ENCODE data around the gene SPTLC2. TPM values are rescaled to one million over a fixed set of nuclear protein-coding genes. Genes with fewer than 3 reads are reported as not detected.
"Not testable (repeated sequence)": the region's sequence is repeated elsewhere in the genome, so short reads cannot be mapped to it uniquely, and the experiment has no call there.

Gene SPTLC2
- total and polyA plus RNA-seq, 2 of the 13 experiments (the other 11 are each of a cell fraction or from before 2014, with no cell fraction given) = 17.4 to 17.5 TPM

DNA sequence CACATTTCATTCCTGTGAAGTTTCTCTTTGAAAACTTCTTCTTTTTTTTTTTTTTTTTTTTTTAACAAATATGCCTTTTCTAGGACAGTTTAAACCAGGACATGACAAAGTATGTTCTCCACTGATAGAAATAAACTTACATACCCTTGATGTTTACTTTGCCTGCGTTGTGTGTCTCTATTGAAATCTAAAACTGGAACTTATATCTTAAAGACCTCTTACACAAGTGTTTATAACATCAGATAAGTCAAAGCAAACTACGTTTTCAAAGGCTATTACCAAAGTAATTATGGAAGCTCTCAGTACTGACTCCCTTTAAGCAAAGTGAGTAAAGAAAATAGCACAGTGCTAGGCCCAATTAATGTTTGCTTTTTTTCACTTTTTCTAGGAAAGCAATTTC is 87.2 kb downstream of the SPTLC2 start:
- no peak overlapping the region for H3K27ac ChIP-seq (ENCODE audit: extremely low read length, insufficient read depth, low read length)
- in situ Hi-C loops (cut with HindIII; ENCODE audit: extremely low pct_ligation_motif_present, low pct_unique_long_range_greater_than_20kb) (no loop called here), intact Hi-C loops (cut with micrococcal nuclease; ENCODE audit: unreplicated experiment) (no loop called here)
- H3K9ac ChIP-seq (ENCODE audit: insufficient read depth, low read depth, low read length) = no peak overlapping the region
- H3K9me3 ChIP-seq (ENCODE audit: low read length) = no peaks in the 10 kb centered on the region
- H2AFZ ChIP-seq (ENCODE audit: low read length) = no peak overlapping the region
- H3K79me2 ChIP-seq (ENCODE audit: insufficient read depth, low read length) = no peaks in the 10 kb centered on the region
- no peaks in the 10 kb centered on the region for H4K20me1 ChIP-seq (ENCODE audit: insufficient read depth, low read length)
- no TSS peak for BruUV-seq (replicated peaks)
- H3K4me1 ChIP-seq (ENCODE audit: insufficient read depth, low read length) = no peaks in the 10 kb centered on the region
- no peak overlapping the region for H3K4me2 ChIP-seq (ENCODE audit: low read depth, low read length)
- ChIA-PET CTCF (ENCODE audit: low intra/inter-chr PET ratio, low total read pairs) (no interaction called here), POLR2A (no interaction called here)
- no peak overlapping the region for H3K4me3 ChIP-seq (replicated peaks in 1 of 3; ENCODE audit: insufficient read depth in 1 of 3, low read depth in 2 of 3, low read length in 3 of 3)
- TF ChIP-seq MED13 (CRISPR knock-in tag; IDR thresholded peaks at IDR 0.05) (no peak), ZNF337 (CRISPR knock-in tag; IDR thresholded peaks at IDR 0.05; ENCODE audit: borderline replicate concordance, low read depth) (no peak), ZNF496 (CRISPR knock-in tag; IDR thresholded peaks at IDR 0.05; ENCODE audit: insufficient replicate concordance) (no peak), ZFP41 (CRISPR knock-in tag; IDR thresholded peaks at IDR 0.05; ENCODE audit: borderline replicate concordance) (no peak), ZNF225 (CRISPR knock-in tag; IDR thresholded peaks at IDR 0.05) (no peak), ZNF672 (CRISPR knock-in tag; IDR thresholded peaks at IDR 0.05) (no peak), TEAD2 (CRISPR knock-in tag; IDR thresholded peaks at IDR 0.05) (no peak), MEF2D (CRISPR knock-in tag; IDR thresholded peaks at IDR 0.05) (no peak), ZFX (CRISPR knock-in tag; IDR thresholded peaks at IDR 0.05; ENCODE audit: low read depth) (no peak)
- DNase-seq (ENCODE audit: low spot score) (no peak), FAIRE-seq (no peak), ATAC-seq (no peak)
- no peaks in the 10 kb centered on the region for H3K27me3 ChIP-seq (ENCODE audit: control insufficient read depth in 1 of 2, insufficient read depth in 2 of 2, low read length in 2 of 2)
- H3K36me3 ChIP-seq (replicated peaks in 1 of 2; ENCODE audit: control insufficient read depth in 1 of 2, insufficient read depth in 2 of 2, low read length in 2 of 2) = peaks cover 0 to 8% of the 10 kb centered on the region in 2 experiments; a peak in 1 of 5 replicates
- WGBS (ENCODE audit: low lambda C conversion rate) = 90% methylated on average over 2 of the region's 2 CpGs

DNA sequence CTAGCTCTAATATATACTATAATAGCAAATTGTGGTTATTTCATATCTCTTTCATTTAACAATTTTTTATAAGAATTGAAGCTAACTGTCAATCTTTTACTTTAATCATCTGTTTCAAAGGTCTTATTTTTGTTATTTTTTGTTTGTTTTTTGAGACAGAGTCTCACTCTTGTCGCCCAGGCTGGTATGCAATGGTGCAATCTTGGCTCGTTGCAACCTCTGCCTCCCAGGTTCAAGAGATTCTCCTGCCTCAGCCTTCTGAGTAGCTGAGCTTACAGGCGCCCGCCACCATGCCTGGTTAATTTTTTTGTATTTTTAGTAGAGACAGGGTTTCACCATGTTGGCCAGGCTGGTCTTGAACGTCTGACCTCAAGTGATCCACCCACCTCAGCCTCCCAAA is 87.7 kb downstream of the SPTLC2 start:
- H3K4me2 ChIP-seq (ENCODE audit: low read depth, low read length); H3K36me3 ChIP-seq (replicated peaks in 1 of 2; ENCODE audit: control insufficient read depth in 1 of 2, insufficient read depth in 2 of 2, low read length in 2 of 2); H3K9ac ChIP-seq (ENCODE audit: insufficient read depth, low read depth, low read length); DNase-seq (ENCODE audit: low spot score); H3K79me2 ChIP-seq (ENCODE audit: insufficient read depth, low read length); intact Hi-C loops (cut with micrococcal nuclease; ENCODE audit: unreplicated experiment); ATAC-seq; H3K4me1 ChIP-seq (ENCODE audit: insufficient read depth, low read length); H3K9me3 ChIP-seq (ENCODE audit: low read length); H4K20me1 ChIP-seq (ENCODE audit: insufficient read depth, low read length); FAIRE-seq; H3K27me3 ChIP-seq (ENCODE audit: control insufficient read depth in 1 of 2, insufficient read depth in 2 of 2, low read length in 2 of 2); CTCF ChIA-PET (ENCODE audit: low intra/inter-chr PET ratio, low total read pairs); POLR2A ChIA-PET; BruUV-seq (replicated peaks); in situ Hi-C loops (cut with HindIII; ENCODE audit: extremely low pct_ligation_motif_present, low pct_unique_long_range_greater_than_20kb); H3K27ac ChIP-seq (ENCODE audit: extremely low read length, insufficient read depth, low read length); H2AFZ ChIP-seq (ENCODE audit: low read length); H3K4me3 ChIP-seq (replicated peaks in 1 of 3; ENCODE audit: insufficient read depth in 1 of 3, low read depth in 2 of 3, low read length in 3 of 3): not testable (repeated sequence)
- 73% methylated on average over 5 of the region's 5 CpGs for WGBS (ENCODE audit: low lambda C conversion rate)
